SU-DHL-6 (cell line): Measurements from ENCODE around the gene GYG1.
A peak's percentile ranks its signal among the peaks of the same experiment; 100 is the strongest.

Source experiments
- H2AFZ ChIP-seq: fragments of 200-600 bp; sonication (generic); 2 replicates; pipeline ENCODE4 v1.6.1; 2014; ENCODE audit warnings: low read depth, mild to moderate bottlenecking, moderate library complexity, mixed read lengths, antibody characterized with exemption, low read length; ENCODE audit not compliant: severe bottlenecking
- H3F3A ChIP-seq: fragments of 200-600 bp; shearing (Covaris generic); 2 replicates; pipeline ENCODE4 v1.6.0; 2016; ENCODE audit warnings: antibody characterized with exemption, mild to moderate bottlenecking; ENCODE audit not compliant: insufficient read depth
- H3K27ac ChIP-seq: fragments of 200-600 bp; sonication (generic); 2 replicates; pipeline ENCODE4 v1.5.1; 2016; ENCODE audit warnings: low read depth, mild to moderate bottlenecking, low read length, moderate library complexity, mixed read lengths
- H3K27me3 ChIP-seq: fragments of 200-600 bp; sonication (generic), shearing (Covaris generic); 2 replicates; pipeline ENCODE4 v1.6.0; 2014; ENCODE audit warnings: mild to moderate bottlenecking, low read length
- H3K36me3 ChIP-seq: fragments of 200-600 bp; sonication (generic); 2 replicates; pipeline ENCODE4 v1.6.1; 2014; ENCODE audit warnings: mild to moderate bottlenecking, low read length, mixed read lengths
- H3K4me2 ChIP-seq: fragments of 300-600, 200-600 bp; shearing (Covaris generic), sonication (generic); 2 replicates; pipeline ENCODE4 v1.6.0; 2014; ENCODE audit warnings: low read length, low read depth, mild to moderate bottlenecking; ENCODE audit not compliant: poor library complexity, severe bottlenecking
- H3K4me3 ChIP-seq: fragments of 200-600 bp; sonication (generic); 2 replicates; pipeline ENCODE4 v1.5.1; 2014; ENCODE audit warnings: antibody characterized with exemption, low read length, mild to moderate bottlenecking, mixed read lengths; ENCODE audit not compliant: insufficient read depth, poor library complexity, severe bottlenecking
- H3K79me2 ChIP-seq: fragments of 200-600 bp; sonication (generic); 2 replicates; pipeline ENCODE4 v1.6.1; 2014; ENCODE audit warnings: mild to moderate bottlenecking, low read length, moderate library complexity; ENCODE audit not compliant: insufficient read depth
- H3K9ac ChIP-seq: fragments of 200-600 bp; sonication (generic); 2 replicates; pipeline ENCODE4 v1.7.0; 2014; ENCODE audit warnings: mild to moderate bottlenecking, low read length
- H3K9me2 ChIP-seq: fragments of 200-600 bp; sonication (generic); replicated peaks from 2 replicates; pipeline ENCODE4 v1.6.1; 2014; ENCODE audit warnings: low read length; ENCODE audit not compliant: insufficient read depth
- H3K9me3 ChIP-seq: fragments of 200-600 bp; sonication (generic); 2 replicates; pipeline ENCODE4 v1.6.1; 2014; ENCODE audit warnings: low read length, mixed read lengths; ENCODE audit not compliant: insufficient read depth
- H4K20me1 ChIP-seq: fragments of 200-600 bp; sonication (generic); 2 replicates; pipeline ENCODE4 v1.6.1; 2014; ENCODE audit warnings: low read depth, mild to moderate bottlenecking, antibody characterized with exemption, low read length, moderate library complexity, mixed read lengths
- CTCF ChIP-seq: fragments of 200-600 bp; sonication (generic); IDR thresholded peaks from one replicate; pipeline ENCODE4 v1.5.1; 2017; ENCODE audit warnings: antibody characterized with exemption, mild to moderate bottlenecking, low read length, moderate library complexity; ENCODE audit not compliant: insufficient read depth, poor library complexity, severe bottlenecking
- EZH2phosphoT487 ChIP-seq: fragments of 200-600 bp; sonication (generic), shearing (Covaris generic); conservative IDR thresholded peaks from 2 replicates; pipeline ENCODE4 v1.6.1; 2018; ENCODE audit warnings: mild to moderate bottlenecking, antibody characterized with exemption, low read length, moderate library complexity, mixed read lengths

The GYG1 gene

GRCh38 chr3:148992027-148992634, 791 bp downstream of the GYG1 start:
- Histone ChIP-seq H3K9ac (peak overlapping the region; percentile 83), H3K9me3 (no peaks in the 10 kb centered on the region), H3K9me2 (no peaks in the 10 kb centered on the region), H3F3A (0 out of 2 replicates have a peak, but pooled peaks cover 10% of the 10 kb centered on the region), H3K27ac (peak overlapping the region; percentile 57), H3K4me2 (peak overlapping the region; percentile 79), H3K36me3 (0 out of 2 replicates have a peak, but pooled peaks cover 4% of the 10 kb centered on the region), H3K79me2 (peaks cover 7% of the 10 kb centered on the region; the same call in 1 of the 2 replicates), H2AFZ (peak overlapping the region; percentile 92), H3K4me3 (peak overlapping the region; percentile 86), H4K20me1 (no peaks in the 10 kb centered on the region), H3K27me3 (no peaks in the 10 kb centered on the region)
- TF ChIP-seq EZH2phosphoT487 = no peak
- no peak for TF ChIP-seq CTCF

- peak overlapping the region; percentile 86 for H3K4me3 ChIP-seq
- H3F3A ChIP-seq = 0 out of 2 replicates have a peak, but pooled peaks cover 10% of the 10 kb centered on the region
- H3K9ac ChIP-seq = peak overlapping the region; percentile 83
- H3K79me2 ChIP-seq = peaks cover 7% of the 10 kb centered on the region; the same call in 1 of the 2 replicates
- no peak overlapping the region for H2AFZ ChIP-seq
- peak overlapping the region; percentile 79 for H3K4me2 ChIP-seq
- TF ChIP-seq CTCF (no peak), EZH2phosphoT487 (no peak)
- 0 out of 2 replicates have a peak, but pooled peaks cover 5% of the 10 kb centered on the region for H3K36me3 ChIP-seq
- H3K27ac ChIP-seq = no peak overlapping the region
- H3K27me3 ChIP-seq = no peaks in the 10 kb centered on the region
- H3K9me2 ChIP-seq = no peaks in the 10 kb centered on the region
- H3K9me3 ChIP-seq = no peaks in the 10 kb centered on the region
- no peaks in the 10 kb centered on the region for H4K20me1 ChIP-seq
Observed at GRCh38 chr3:148992635-148993255, 1.4 kb downstream of the GYG1 start.

GRCh38 chr3:148997623-148998022, 6.3 kb downstream of the GYG1 start:
- Histone ChIP-seq H3K27ac (no peak overlapping the region), H3F3A (no peaks in the 10 kb centered on the region), H3K9ac (no peak overlapping the region), H3K4me3 (no peak overlapping the region), H3K9me2 (no peaks in the 10 kb centered on the region), H3K4me2 (no peak overlapping the region), H2AFZ (no peak overlapping the region), H4K20me1 (no peaks in the 10 kb centered on the region), H3K36me3 (peaks cover 16% of the 10 kb centered on the region; the same call in 1 of the 2 replicates), H3K79me2 (peaks cover 6% of the 10 kb centered on the region; the same call in 1 of the 2 replicates), H3K27me3 (no peaks in the 10 kb centered on the region), H3K9me3 (no peaks in the 10 kb centered on the region)
- TF ChIP-seq EZH2phosphoT487 (no peak), CTCF (no peak)
